Activated T-helper 9 cell treated with anti-CD3 and anti-CD28 coated beads, Interleukin-2, amount 50 U/mL, for 16 hours (primary cell): ENCODE measurements around the gene NECTIN2.

ENCODE experiments used
- DNase-seq: peaks from one replicate; pipeline ENCODE4 v3.0.0-alpha.2; 2020; ENCODE audit warnings: low read depth

NECTIN2 gene

DNA sequence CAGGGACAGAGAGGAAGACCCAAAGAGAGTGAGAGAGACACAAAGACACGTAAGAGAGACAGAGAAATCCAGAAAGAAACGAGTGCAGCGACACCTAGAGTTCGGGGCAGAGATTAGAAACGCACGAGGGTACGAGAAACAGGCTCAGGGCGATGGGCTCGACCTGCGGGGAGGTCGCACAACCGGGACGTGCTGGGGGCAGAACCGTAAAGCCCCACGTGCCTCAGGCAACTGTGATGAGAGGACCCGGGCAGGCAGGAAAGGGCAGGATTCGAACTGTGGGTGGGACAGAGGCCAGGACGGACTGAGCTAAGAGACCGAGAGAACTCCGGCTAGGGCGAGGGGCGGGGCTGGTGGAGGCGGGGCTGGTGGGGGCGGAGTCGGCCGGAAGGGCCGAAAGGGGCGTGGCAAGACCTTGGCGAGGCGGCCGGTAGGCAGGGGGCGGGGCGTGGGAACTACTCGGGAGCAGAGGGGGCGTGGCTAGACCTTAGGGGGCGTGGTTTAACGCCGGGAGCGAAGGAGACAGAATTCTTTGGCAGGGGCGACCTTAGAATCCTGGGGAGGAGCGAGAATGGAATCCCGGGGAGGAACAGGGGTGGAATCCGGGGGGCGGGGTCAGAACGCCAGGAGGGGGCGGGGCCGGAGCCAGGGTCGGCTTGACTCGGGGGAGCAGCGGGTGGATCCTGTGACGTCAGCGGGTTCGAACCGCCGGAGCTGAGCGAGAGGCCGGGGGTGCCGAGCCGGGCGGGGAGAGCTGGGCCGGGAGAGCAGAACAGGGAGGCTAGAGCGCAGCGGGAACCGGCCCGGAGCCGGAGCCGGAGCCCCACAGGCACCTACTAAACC lies at the start of gene NECTIN2:
NECTIN2 (plus strand) TSS at position 686 of the 843 bp plus-strand sequence. CDS start 229 bp downstream, outside the sequence.
- peak; percentile 68 for DNase-seq

DNA sequence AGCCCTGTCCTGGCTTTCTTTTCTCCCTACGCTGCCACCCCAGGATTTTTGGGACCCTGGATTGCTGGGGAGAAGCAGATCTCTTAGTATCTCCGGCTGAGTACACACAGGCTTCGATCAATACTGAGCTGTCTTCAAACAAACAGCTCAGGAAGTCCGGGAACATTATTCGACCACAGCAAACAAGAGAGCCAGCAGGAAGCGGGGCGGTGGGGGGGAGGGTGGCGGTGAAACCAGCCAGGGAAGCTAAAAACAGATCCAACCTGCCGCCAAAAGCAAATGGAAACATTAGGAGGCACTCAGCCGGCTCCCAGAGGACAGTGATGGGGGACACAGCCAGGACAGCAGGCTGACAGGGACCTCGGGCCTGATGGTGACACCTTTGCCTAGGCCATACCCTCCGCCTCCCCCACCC lies 49.4 kb upstream of the NECTIN2 start:
- DNase-seq: no peak

DNA sequence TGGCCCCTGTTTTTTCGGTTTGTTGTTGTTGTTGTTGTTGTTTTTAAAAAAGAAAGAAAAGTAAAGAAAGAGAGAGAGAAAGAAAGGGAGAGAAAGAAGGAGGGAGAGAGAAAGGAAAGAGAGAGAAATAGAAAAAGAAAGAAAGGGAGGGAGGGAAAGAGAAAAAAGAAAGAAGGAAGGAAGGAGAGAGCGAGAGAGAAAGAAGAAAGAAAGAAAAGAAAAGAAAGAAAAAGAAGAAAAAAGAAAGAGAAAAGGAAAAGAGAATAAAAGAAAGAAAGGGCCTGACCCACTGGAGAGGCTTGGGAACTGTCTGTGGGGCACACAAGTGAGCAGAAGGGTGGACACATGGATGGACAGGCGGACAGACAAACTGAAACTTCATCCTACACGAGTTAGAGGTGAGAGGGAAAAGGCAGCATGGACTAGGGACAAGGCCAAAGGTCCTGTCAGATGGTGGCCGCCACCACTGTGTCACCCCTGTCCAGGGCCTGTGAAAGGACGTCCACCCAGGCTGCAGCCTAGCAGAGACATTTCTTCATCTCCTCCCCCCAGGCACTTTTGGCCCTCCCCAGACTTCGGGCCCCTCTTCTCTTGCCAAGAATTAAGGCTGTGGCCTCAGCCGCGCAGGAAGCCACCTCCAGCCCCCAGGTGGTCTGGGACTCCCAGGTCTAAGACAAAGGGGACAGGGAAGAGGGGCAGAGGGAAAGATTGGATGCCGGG lies 46.3 kb upstream of the NECTIN2 start:
- no peak for DNase-seq

DNA sequence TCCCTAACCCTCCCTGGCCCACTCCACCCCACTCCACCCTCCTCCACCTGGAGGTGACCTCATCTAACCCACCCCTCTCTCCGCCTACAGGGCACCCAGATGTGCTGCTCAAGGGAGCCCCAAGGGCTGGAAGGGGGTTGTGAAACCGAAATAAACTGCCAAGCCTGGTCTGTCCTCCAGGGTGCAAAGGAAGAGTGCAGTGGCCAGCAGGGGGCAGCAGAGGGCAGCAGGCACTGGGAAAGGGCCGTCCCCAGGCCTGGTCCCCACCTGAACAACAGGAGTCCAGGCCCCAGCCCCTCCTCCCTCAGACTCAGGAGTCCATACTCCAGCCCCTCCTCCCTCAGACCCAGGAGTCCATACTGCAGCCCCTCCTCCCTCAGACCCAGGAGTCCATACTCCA lies 45.6 kb upstream of the NECTIN2 start:
- peak; percentile 70 for DNase-seq

DNA sequence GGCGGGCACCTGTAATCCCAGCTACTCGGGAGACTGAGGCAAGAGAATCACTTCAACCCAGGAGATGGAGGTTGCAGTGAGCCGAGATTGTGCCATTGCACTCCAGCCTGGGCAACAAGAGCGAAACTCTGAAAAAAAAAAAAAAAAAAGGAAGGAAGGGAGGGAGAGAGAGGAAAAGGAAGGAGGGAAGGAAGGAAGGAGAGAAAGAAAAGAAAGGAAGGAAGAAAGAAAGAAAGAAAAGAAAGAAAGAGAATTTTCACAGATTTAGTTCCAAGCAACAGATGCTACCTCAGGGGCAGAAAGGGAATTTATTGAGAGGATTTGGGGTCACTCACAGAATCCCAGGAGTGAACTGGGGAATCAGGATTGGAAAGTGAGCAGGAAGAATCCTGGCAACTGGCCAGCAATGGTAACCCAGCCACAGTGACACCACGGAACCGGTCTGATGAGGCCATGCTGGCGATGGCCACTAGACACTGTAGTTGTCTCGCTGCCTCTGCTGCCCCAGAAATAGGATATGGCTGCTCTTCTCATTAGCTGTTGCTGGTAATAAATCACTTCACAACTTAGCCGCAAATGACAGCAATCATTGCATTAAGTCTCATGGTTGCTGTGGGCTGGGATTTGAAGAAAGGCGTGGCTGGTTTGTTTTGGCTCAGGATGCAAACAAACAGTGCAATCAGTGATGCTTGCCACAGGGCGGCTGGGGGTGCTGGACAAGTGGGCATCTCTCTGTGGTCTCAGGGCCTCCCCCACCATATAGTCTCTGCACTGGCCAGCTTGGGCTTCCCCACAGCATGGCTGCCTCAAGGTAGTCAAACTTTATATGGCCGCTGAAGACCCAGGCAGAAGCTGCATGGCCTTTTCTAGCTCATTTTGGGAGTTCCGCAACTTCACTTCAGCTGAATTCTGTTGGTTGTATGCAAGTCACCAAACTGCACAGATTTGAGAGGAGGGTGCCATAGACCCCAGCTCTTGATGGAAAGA lies 42.4 kb upstream of the NECTIN2 start:
- no peak for DNase-seq

DNA sequence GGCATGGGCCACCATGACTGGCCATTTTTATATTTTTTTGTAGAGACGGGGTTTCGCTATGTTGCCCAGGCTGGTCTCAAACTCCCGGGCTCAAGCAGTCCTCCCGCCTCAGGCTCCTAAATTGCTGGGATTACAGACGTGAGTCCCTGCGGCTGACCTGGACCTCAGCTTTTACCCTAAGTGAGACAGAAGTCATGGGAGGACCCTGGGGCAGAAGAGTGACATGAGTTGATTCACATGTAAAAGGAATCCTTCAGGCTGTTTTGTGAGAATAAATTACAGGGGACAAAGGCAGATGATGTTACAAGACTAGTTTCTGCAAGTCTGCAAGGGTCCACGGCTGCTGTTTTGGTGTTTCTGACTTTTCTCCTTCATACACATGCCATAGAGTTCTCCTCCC lies 39.8 kb upstream of the NECTIN2 start:
- no peak for DNase-seq

DNA sequence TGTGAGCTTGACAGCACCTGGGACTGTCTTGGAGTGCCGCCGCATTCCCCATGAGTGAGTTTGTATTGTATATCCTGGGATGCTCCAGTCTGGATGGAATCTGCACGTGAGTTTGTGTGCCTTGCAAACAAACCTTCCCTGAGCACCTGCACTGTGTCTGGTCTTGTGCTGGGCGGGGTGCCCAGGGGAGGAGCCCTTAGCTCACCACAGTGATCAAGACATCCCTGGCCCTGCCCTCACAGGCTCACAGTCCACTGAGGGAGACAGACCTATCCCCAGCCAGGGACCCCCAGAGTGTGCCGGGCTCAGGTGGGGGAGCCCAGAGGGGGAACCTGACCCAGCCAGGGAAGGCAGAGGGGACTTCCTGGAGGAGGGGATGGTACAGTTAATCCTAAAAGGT lies 38.9 kb upstream of the NECTIN2 start:
- DNase-seq: no peak

DNA sequence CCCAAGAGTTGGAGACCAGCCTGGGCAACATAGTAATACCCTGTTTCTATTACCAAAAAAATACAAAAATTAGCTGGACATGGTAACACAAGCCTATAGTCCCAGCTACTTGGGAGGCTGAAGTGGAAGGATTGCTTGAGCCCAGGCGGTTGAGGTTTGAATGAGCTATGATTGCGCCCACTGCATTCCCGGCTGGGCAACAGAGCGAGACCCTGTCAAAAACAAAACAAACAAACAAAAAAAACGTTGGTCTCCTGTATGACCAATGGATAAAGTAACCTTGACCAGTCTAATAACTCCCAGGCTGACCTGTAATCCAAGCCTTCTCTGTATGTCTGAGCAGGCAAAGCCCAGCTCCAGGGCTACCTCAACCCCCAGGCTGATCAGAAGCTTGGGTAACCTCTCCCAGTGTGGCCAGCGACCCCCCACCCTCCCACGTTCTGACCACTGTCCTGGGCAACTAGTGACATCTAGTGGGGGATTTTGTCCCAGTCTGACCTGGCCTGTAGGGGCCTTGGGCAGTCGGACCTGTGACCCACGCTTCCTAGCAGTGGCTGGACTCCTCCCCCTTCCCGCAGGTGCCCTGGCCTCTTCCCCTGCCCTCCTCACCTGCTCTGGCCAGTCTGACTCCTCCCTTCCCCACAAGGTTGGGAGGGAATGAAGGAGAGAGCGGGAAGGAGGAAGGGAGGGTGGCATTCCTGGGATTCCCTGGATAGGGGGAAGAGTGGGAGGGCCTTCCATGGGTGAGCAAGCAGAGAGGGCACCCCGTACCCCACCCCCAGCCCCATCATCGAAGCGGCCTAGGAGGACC lies 38.2 kb upstream of the NECTIN2 start:
- no peak for DNase-seq

DNA sequence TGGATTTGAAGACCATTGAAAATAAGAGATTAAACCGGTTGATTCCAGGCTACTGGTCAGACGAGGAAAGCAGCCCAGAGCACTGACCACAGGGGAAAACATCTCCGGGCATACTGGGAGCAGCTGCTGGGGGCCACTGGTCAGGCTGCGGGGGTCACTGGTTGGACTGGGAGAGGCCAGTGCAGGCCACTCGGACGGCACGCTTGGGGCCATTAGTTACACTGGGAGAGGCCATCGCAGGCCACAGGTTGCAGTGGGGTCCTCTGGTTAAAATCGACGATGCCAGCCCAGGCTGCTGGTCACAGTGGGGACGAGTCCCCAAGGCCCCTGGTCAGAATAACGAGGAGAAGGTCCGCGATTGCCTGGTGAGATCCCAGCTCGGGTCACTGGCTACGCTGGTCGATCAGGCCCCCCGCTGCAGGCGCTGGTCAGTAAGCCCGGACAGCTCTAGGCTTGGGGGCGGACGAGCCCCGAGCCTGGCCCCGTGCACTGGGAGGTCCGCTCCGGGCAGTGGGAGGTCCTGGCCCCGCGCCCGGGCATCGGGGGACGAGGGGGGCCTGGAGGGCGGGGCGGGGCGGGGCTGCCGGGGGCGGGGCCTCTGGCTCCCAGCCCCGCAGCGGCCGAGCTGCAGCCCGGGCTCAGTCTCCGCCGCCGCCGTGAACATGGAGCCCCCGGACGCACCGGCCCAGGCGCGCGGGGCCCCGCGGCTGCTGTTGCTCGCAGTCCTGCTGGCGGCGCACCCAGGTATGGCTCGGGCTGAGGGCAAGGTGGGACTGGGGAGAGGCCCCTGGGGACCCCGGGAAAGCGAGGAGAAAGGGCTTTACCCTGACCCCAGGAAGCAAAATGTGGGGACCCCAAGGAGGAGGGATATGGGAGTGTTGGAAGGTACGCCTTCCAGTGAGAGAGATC lies 37.4 kb upstream of the NECTIN2 start, which contains the start of gene BCAM:
BCAM (plus strand) TSS at position 641 of the 909 bp plus-strand sequence; CDS start at position 663, 22 bp downstream.
- DNase-seq: no peak

DNA sequence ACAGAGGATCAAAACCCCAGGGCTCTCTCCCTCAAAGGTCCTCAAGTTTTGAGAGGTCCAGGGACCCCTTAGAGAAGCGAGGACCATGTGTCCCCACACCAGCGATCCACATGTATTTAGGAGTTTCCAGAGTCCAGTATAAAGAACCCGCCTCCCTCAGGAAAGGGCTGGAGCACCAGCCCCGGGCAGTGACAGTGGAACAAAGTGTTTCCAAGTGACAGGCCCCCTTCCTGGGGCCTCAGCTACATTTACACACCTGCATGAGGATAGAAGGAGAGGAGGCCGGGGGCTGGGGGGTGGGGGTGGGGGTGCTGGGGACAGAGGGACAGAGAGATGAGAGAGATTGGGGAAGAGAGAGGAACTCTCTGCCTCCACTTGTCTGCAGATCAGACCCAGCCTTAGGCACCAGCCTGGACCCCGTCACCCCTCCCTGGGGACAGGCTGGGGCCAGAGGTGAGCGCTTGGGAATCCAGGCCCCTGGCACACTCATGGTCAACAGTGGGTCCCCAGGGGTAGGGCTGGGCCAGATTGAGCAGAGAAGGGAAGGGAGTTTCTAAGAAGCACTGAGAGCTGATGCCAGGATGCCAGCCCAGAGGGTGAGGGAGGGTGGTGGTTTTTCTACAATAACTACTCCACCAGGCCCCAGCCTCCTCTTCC lies 36.4 kb upstream of the NECTIN2 start:
- DNase-seq: no peak

DNA sequence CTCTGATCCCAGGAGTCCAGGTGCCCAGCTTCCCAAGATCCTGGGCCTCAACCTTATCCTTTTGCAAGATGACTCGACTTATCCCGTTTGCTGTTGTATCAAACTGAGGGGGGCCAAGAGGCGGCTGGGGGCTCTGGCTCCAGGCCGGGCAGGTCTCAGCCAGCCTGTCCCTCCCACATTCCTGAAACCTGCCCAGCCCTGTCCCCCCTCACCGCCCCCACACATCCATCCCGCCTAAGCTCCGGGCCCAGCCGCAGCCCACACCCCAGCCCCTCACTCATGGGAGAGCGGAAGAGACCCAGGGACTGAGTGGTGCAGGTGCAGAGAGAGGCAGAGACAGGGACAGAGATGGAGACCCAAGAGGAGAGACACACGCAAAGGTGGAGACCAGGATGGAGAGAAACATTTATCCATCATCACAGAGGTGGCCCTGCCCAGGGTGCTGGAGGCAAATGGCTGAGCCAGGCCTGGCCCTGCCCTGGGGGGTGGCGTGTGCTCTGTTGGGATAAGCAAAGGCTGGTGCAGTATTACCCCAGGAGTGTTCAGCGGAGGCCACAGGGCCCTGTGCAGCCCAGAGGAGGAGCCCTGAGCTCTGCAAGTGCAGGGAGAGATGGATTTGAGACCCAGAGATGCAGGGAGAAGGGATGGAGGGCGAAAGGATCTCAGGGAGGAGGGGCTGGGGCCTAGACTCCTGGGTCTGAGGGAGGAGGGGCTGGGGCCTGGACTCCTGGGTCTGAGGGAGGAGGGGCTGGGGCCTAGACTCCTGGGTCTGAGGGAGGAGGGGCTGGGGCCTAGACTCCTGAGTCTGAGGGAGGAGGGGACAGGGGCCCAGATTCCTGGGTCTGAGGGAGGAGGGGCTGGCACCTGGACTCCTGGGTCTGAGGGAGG lies 35.6 kb upstream of the NECTIN2 start:
- DNase-seq: no peak

DNA sequence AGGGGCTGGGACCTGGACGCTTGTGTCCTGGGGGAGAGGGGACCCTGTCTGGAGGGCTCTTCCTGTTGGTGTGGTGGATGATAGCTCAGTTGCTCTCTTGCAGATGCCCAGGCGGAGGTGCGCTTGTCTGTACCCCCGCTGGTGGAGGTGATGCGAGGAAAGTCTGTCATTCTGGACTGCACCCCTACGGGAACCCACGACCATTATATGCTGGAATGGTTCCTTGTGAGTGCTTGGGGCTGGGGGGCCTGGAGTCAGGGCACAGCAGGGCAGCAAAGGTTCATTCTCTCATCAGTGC lies 35.0 kb upstream of the NECTIN2 start:
- DNase-seq: no peak

DNA sequence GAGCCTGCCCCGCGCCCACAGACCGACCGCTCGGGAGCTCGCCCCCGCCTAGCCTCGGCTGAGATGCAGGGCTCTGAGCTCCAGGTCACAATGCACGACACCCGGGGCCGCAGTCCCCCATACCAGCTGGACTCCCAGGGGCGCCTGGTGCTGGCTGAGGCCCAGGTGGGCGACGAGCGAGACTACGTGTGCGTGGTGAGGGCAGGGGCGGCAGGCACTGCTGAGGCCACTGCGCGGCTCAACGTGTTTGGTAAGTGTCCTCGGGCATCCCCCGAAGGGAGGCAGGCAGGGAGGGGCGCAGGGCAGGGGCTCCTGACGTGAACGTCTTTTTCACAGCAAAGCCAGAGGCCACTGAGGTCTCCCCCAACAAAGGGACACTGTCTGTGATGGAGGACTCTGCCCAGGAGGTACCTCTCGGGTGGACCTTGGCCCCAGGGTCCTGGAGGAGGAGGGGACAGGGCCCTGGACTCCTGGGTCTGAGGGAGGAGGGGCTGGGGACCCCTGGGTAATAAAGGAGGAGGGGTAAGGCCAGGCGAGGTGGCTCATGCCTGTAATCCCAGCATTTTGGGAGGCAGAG lies 33.9 kb upstream of the NECTIN2 start:
- no peak for DNase-seq

DNA sequence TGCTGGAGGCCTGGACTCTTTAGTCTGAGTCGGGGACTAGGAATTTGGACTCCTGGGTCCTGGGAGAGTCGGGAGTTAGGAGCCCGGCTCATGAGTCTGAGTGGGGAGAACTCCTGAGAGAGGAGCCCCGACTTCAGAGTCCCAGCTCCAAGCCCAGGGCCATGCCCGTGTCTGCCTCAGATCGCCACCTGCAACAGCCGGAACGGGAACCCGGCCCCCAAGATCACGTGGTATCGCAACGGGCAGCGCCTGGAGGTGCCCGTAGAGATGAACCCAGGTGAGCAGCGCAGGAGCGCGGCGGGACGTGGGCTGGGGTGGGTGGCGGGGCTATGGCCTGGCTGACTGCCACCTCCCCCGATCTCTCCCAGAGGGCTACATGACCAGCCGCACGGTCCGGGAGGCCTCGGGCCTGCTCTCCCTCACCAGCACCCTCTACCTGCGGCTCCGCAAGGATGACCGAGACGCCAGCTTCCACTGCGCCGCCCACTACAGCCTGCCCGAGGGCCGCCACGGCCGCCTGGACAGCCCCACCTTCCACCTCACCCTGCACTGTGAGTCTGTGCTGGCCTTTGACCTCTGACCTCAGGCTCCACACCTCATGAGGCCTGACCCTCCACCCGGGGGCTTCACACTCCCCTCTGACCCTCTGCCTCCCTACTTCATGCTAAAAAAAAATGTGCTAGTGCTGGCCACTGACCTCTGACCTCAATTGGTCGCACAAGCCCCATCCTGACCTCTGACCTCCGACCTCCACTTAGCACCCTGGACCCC lies 32.8 kb upstream of the NECTIN2 start:
- DNase-seq: no peak

DNA sequence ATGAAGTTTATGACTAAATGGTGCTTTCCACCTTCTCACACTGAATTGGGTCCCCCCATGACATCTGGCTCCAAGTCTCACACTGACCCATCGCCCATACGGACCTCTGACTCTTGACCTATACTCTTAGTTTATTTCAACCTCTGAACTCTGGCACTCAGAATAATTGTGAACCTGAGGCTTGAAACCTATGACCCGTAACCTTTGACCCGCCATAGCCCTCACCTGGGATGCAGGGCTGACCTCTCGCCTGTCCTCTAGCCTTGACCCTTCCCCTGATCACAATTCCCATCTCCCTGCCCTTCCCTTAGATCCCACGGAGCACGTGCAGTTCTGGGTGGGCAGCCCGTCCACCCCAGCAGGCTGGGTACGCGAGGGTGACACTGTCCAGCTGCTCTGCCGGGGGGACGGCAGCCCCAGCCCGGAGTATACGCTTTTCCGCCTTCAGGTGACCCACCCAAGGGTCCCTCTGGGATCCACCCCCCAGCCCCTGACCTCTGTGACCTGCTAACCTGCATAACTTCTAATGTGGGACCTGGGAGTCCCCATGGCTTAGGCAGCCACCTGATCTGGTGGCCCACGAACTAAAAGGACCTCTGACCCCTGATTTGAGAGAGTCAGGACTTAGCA lies 32.1 kb upstream of the NECTIN2 start:
- no peak for DNase-seq

DNA sequence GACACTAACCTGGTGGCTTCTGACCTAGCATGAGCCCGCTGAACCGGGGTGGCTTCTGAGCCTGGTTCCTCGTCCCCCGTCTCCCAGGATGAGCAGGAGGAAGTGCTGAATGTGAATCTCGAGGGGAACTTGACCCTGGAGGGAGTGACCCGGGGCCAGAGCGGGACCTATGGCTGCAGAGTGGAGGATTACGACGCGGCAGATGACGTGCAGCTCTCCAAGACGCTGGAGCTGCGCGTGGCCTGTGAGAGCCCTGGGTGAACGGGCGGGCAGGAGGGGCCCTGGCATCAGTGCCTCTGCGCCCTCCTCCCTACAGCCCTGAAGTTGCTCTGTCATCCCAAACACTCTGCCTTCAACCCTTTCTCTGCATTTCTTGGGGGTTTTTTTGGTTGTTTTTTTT lies 31.6 kb upstream of the NECTIN2 start:
- DNase-seq: no peak

DNA sequence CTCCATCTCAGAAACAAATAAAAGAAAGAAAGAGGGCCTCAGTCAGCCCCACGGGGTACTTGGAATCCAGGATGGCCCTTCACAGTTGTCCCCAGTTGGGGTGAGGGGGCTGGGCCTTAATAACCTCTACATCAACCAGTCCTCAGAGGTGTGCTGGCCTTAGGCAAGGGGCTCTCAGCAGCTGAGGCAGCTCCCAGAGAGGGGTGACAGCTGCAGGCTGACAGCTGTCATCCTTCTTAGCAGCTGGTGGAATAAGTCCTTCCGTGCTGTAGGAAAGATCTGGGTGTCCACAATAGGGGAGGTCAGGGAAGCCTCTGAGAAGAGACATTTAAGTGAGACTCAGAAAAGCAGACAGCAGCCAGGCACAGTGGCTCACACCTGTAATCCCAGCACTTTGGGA lies 29.8 kb upstream of the NECTIN2 start:
- DNase-seq: no peak
